SW480 (cell line): ENCODE results near the gene RUNX2.

Experiments used
- DNase-seq: peaks from one replicate; pipeline ENCODE4 v3.0.0-alpha.2; 2016; ENCODE audit warnings: low spot score

Gene RUNX2

DNA sequence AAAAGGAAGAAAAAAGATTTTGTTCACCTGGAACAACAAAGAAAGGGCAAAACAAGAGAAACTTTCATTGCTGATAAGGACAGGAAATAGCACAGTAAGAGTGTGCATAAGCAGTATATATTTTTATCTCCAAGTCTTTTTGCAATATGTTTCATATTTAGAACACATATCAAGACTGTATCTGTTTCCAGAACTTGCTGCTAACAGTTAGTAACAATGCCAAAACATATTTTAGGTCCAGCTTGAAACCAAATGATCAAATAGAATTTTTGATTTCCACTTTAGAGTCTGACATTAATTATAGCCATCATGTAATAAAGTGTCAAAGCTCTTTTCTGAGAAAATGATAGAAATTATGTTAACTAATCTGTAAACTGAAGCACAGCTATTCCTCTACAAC is 193.1 kb downstream of the RUNX2 start:
- DNase-seq, result no peak

- DNase-seq, result no peak
These were observed 194.4 kb downstream of the RUNX2 start for GRCh38 chr6:45522486-45522885.

DNA sequence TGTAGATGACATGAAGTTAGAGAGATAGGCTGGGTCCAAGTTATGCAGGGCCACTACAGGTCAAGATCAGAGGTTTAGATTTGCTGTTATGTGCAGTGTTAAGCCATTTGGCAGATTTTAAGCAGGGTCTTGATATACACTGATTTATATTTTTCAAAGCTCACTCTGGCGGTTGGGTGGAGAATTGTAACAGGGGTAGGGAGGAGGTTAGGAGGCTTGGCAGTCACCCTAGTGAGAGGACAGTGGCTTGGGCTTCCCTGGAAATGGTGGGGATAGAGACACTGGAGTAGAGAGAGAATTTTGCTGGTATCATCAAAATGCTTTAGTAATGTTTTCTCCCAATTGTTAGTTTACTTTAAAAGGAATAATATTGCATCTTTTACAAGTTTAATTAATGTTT is 199.1 kb downstream of the RUNX2 start:
- no peak for DNase-seq

DNA sequence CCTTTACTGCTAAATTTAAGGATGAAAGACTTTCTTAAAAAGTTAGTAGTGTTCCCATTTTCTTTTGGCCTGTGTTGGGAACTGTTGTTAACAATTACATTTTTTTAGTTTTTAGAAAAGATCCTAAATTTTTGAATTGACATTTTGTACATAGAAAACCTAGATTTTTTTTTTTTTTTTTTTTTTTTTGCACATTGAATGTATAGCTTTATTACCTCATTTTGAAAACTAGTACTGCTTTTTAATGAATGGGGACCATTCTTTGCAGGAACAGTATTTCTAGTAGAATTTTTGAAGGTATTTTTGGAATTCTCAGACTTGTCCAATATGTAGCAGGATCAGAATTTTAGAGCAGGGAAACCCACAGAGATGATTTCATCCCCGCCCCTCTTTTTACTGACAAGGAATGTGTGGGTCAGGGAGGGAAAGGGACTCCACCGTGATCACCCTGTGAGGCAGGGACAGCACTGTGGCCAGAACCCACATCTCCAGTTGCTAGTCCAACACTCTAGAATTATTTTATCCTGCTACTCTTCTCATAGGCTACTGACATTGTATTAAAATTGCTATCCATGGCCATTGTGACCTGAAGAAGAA is 204.0 kb downstream of the RUNX2 start:
- no peak for DNase-seq

GRCh38 chr6:45532721-45533210 is 204.6 kb downstream of the RUNX2 start:
- no peak for DNase-seq

DNA sequence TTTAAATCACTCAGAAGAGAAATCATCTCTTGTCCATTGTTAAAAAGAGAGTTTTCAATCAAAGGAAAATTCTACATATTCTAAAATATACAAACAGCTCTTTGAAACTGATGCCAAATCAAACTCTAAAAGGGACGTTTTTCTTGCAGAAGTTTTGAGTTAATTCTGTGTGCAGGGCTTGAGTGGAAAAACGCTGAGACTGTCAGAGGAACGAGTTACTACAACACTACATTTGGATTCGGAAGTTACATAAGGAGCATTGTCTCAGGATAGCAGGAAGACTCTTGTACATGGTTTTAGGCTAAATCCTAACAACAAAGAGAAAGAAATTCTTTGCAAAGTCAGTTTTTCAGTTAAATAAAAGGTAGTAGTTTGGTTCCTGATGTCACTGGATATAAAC is 205.3 kb downstream of the RUNX2 start:
- DNase-seq, result no peak

GRCh38 chr6:45535933-45536332 is 207.8 kb downstream of the RUNX2 start:
- DNase-seq, result no peak

GRCh38 chr6:45537539-45537938 is 209.4 kb downstream of the RUNX2 start:
- DNase-seq, result no peak

DNA sequence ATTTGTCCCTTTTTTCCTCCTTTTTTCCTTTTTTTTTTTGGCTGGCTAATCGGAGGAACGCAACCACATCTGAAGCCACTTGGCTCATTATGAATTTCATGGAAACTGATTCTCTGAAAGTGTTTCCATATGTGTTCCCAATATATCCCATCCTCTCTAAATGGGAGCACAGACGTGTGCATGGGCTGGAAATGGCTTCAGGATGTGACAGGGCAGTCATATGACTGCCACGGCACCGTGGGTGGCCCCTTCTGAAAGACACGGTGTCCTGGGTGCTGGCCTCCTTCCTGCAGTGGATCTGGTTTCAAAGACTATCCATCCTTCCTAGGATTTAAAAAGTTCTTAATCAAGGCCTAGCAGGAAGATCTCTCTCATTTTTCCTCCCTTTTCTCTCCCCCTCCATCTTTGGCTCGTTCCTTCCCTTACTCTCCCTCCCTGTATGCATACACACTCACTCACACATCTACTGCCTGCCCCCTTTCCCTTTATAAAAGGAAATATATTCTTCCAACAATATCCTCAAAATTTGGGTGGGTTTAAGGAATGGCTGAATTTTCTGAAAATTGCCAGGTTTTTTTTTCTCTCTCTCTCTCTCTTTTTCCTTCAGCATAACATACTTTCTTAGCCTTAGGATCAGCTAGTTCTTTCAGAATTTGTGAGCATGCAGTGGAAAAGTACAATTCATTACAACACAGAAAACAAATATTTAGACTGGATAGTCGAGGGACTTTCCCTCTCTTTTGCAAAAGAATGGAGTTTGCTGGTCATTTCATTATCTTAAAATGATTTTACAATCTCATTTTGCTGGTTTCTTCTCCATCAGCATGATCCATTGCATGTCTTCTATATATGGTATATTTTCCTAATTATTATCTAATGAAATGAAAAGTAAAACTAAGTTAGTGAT is 210.8 kb downstream of the RUNX2 start:
- no peak for DNase-seq

GRCh38 chr6:45540375-45540920 is 212.3 kb downstream of the RUNX2 start:
- no peak for DNase-seq

- DNase-seq, result no peak
These were observed 213.8 kb downstream of the RUNX2 start for GRCh38 chr6:45541934-45542333.

DNA sequence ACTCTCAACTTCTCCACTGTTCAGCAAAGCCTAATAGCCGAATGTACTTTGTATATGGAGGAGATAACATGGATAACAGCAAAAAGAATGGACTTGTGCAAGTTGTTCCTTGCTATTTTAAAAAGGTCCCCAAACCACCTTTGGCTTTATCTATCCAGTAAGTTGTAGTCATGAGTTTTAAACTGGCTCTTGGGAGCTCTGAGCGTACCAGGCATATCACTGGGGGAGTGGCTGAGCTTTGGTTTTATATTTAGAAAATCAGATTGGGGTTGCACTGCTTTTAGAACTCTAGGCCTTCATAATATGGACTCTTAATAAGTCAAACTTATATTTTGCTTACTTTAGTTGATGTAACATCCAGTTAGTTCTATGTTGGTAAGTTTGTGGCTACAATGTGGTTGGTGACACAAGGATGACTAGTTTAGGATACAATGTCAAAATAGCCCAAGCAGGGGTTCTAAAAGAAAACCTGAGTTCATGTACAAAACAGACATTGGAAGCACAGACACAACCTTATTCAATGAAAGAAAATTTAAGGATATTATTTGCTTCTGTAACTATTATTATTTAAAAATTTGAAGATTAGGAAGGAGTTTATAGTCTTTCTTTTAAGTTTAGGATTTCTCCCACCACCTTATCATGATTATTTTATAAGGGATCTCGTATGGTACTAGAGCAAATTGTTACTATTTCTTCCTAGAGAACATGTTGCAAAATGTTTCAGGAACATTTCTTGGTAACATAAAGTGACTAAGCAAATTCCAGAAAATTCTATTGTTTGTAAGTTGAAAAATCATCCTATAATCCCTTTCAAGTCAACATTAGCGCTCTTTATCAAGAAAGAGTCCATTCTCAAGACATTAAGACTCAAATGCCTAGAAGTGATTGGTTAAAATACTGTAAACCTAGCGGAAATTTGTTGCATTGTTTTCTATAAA is 215.4 kb downstream of the RUNX2 start:
- DNase-seq, result no peak

GRCh38 chr6:45545416-45545815 is 217.3 kb downstream of the RUNX2 start:
- no peak for DNase-seq

- DNase-seq, result no peak
These were observed 220.8 kb downstream of the RUNX2 start for GRCh38 chr6:45548657-45549515.

DNA sequence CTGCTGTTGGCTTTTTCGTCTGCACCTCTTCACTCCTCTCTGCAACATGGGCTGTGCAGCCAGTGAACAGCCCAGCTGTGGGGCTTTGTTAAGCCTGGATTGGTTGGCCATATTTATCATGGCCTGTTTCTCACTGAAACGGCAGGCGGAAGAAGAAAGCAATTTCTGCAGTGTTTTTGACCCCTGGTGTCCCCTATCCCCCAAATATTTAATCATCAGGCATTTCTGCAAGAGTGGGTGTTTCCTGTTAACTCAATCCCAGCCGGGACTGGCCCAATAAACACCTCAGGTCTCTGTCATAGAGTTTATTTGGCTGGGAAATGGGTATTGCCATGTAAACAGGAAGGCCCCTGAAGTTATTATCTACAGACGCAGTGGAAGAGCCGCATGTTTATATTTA is 224.4 kb downstream of the RUNX2 start:
- no peak for DNase-seq

GRCh38 chr6:45553730-45554344 is 225.7 kb downstream of the RUNX2 start:
- DNase-seq, result no peak

GRCh38 chr6:45554591-45554990 is 226.5 kb downstream of the RUNX2 start:
- DNase-seq, result no peak

- DNase-seq, result no peak
These were observed 228.0 kb downstream of the RUNX2 start for GRCh38 chr6:45555981-45556771.

GRCh38 chr6:45556828-45557227 is 228.7 kb downstream of the RUNX2 start:
- no peak for DNase-seq

- DNase-seq, result no peak
These were observed 229.3 kb downstream of the RUNX2 start for GRCh38 chr6:45557454-45557853.
